ENCODE measurements around the gene ITIH4. TPM values are rescaled to one million over a fixed set of nuclear protein-coding genes. Genes with fewer than 3 reads are reported as not detected.

ITIH4 gene
- total and polyA plus RNA-seq, 2 donors (not counting 1 experiment from before 2014, with no cell fraction given), result 21.5 to 38.5 TPM

DNA sequence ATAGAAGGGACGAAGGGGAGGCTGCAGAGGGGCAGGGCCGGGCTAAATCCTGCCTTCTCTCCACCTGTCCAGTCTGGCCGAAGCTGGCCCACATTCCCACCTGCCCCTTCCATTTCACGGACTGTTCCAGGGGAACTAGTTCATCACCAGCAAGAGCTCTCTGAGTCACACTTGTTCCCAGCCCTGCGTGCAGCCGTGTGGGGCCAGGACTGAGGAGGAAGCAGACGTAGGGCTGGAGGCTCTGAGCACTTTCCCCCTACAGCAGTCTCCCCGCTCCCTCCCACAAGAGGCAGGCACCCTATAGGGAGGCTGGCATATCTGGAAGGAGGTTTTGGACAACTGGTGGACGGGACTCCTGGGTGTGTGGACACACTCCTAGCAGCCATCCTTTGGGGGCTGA is 3.0 kb downstream of the ITIH4 start:
- Mint-ChIP-seq H3K4me1 (no peaks in the 10 kb centered on the region), H3K9me3 (ENCODE audit: insufficient read depth) (no peaks in the 10 kb centered on the region), H3K27me3 (no peaks in the 10 kb centered on the region), H3K27ac (no peak overlapping the region), H3K4me3 (no peak overlapping the region)
- H3K79me2 ChIP-seq (ENCODE audit: control insufficient read depth, insufficient read depth, low read length), result no peaks in the 10 kb centered on the region
- no peak for DNase-seq
- no peaks in the 10 kb centered on the region for H3K27me3 ChIP-seq (replicated peaks in 1 of 4; ENCODE audit: control extremely low read depth in 1 of 4, control insufficient read depth in 3 of 4, insufficient read depth in 4 of 4, low read length in 3 of 4)
- intact Hi-C loops (cut with micrococcal nuclease), result no loop called here
- no peaks in the 10 kb centered on the region for H3K4me1 ChIP-seq (ENCODE audit: control insufficient read depth in 2 of 2, insufficient read depth in 2 of 2, low read length in 2 of 2)
- H3K27ac ChIP-seq (ENCODE audit: low read length in 2 of 2), result no peak overlapping the region
- ChIA-PET POLR2A (no interaction called here), CTCF (no interaction called here)
- H3K9ac ChIP-seq (ENCODE audit: low read length), result no peak overlapping the region
- no peaks in the 10 kb centered on the region for H3K36me3 ChIP-seq (replicated peaks in 1 of 2; ENCODE audit: control extremely low read depth in 1 of 2, control insufficient read depth in 1 of 2, extremely low read depth in 1 of 2, insufficient read depth in 2 of 2, low read length in 1 of 2)
- no peak overlapping the region for H3K4me3 ChIP-seq (ENCODE audit: control extremely low read depth in 1 of 5, extremely low read depth in 1 of 5, insufficient read depth in 1 of 5, low read depth in 2 of 5, low read length in 4 of 5)
- no peak overlapping the region for H2AFZ ChIP-seq (ENCODE audit: insufficient read depth, low read depth, low read length, poor library complexity, severe bottlenecking)
- no peak overlapping the region for H3K4me2 ChIP-seq (replicated peaks; ENCODE audit: low read depth, low read length, poor library complexity, severe bottlenecking)
- no peaks in the 10 kb centered on the region for H4K20me1 ChIP-seq (ENCODE audit: control insufficient read depth, insufficient read depth, low read length, poor library complexity, severe bottlenecking)
- WGBS (ENCODE audit: insufficient coverage), result 96% methylated on average over 5 of the region's 9 CpGs
- TF ChIP-seq, protein P1, sequence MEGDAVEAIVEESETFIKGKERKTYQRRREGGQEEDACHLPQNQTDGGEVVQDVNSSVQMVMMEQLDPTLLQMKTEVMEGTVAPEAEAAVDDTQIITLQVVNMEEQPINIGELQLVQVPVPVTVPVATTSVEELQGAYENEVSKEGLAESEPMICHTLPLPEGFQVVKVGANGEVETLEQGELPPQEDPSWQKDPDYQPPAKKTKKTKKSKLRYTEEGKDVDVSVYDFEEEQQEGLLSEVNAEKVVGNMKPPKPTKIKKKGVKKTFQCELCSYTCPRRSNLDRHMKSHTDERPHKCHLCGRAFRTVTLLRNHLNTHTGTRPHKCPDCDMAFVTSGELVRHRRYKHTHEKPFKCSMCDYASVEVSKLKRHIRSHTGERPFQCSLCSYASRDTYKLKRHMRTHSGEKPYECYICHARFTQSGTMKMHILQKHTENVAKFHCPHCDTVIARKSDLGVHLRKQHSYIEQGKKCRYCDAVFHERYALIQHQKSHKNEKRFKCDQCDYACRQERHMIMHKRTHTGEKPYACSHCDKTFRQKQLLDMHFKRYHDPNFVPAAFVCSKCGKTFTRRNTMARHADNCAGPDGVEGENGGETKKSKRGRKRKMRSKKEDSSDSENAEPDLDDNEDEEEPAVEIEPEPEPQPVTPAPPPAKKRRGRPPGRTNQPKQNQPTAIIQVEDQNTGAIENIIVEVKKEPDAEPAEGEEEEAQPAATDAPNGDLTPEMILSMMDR (IDR thresholded peaks at IDR 0.05), result no peak
- TF ChIP-seq EZH2 (IDR thresholded peaks at IDR 0.05; ENCODE audit: borderline replicate concordance, insufficient read depth, low read depth, low read length, poor library complexity, severe bottlenecking), result no peak
- no peak for ATAC-seq (ENCODE audit: low read depth)
- no peaks in the 10 kb centered on the region for H3K9me3 ChIP-seq (ENCODE audit: control extremely low read depth in 1 of 3, control insufficient read depth in 2 of 3, insufficient read depth in 1 of 3, low read length in 2 of 3)

DNA sequence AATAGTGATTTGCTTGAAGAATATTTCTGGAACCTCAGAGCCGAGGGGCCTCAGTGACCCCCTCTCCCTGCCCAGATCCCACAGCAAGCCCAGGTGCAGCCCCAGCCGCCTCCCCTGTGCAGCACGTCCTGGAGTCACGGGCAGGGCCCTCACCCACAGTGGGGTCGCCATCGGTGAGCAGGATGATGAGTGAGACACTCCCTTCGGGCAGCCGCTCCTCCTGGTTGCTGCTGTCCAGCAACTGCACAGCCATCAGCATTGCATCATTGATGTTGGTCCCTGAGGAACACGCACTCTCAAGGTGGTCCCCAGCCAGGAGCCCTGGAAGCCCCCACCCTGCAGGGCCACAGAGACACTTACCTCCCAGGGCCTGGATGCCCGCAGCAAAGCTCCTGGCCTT is 6.4 kb downstream of the ITIH4 start:
- DNase-seq, result no peak
- no peaks in the 10 kb centered on the region for H3K36me3 ChIP-seq (replicated peaks in 1 of 2; ENCODE audit: control extremely low read depth in 1 of 2, control insufficient read depth in 1 of 2, extremely low read depth in 1 of 2, insufficient read depth in 2 of 2, low read length in 1 of 2)
- intact Hi-C loops (cut with micrococcal nuclease), result no loop called here
- H3K27me3 ChIP-seq (replicated peaks in 1 of 4; ENCODE audit: control extremely low read depth in 1 of 4, control insufficient read depth in 3 of 4, insufficient read depth in 4 of 4, low read length in 3 of 4), result no peaks in the 10 kb centered on the region
- H3K4me2 ChIP-seq (replicated peaks; ENCODE audit: low read depth, low read length, poor library complexity, severe bottlenecking), result no peak overlapping the region
- no peaks in the 10 kb centered on the region for H3K27me3 Mint-ChIP-seq
- CTCF ChIA-PET, result no interaction called here
- H3K4me3 ChIP-seq (ENCODE audit: control extremely low read depth in 1 of 5, extremely low read depth in 1 of 5, insufficient read depth in 1 of 5, low read depth in 2 of 5, low read length in 4 of 5), result no peak overlapping the region
- no peak overlapping the region for H3K4me3 Mint-ChIP-seq
- no peaks in the 10 kb centered on the region for H3K9me3 Mint-ChIP-seq (ENCODE audit: insufficient read depth)
- POLR2A ChIA-PET, result no interaction called here
- no peak overlapping the region for H3K9ac ChIP-seq (ENCODE audit: low read length)
- H3K79me2 ChIP-seq (ENCODE audit: control insufficient read depth, insufficient read depth, low read length), result no peaks in the 10 kb centered on the region
- no peak for ATAC-seq (ENCODE audit: low read depth)
- no peaks in the 10 kb centered on the region for H3K4me1 ChIP-seq (ENCODE audit: control insufficient read depth in 2 of 2, insufficient read depth in 2 of 2, low read length in 2 of 2)
- no peak overlapping the region for H2AFZ ChIP-seq (ENCODE audit: insufficient read depth, low read depth, low read length, poor library complexity, severe bottlenecking)
- no peaks in the 10 kb centered on the region for H4K20me1 ChIP-seq (ENCODE audit: control insufficient read depth, insufficient read depth, low read length, poor library complexity, severe bottlenecking)
- H3K27ac ChIP-seq (ENCODE audit: low read length in 2 of 2), result no peak overlapping the region
- no peak overlapping the region for H3K27ac Mint-ChIP-seq
- no peaks in the 10 kb centered on the region for H3K4me1 Mint-ChIP-seq
- H3K9me3 ChIP-seq (ENCODE audit: control extremely low read depth in 1 of 3, control insufficient read depth in 2 of 3, insufficient read depth in 1 of 3, low read length in 2 of 3), result no peaks in the 10 kb centered on the region
- TF ChIP-seq EZH2 (IDR thresholded peaks at IDR 0.05; ENCODE audit: borderline replicate concordance, insufficient read depth, low read depth, low read length, poor library complexity, severe bottlenecking), result no peak
- TF ChIP-seq, protein P1 (IDR thresholded peaks at IDR 0.05), result no peak
- 95% methylated on average over 10 of the region's 10 CpGs for WGBS (ENCODE audit: insufficient coverage)

Data from B cell (primary cell).